Measurements from ENCODE around the gene IFNA13.

GRCh38 chr9:21322911-21323461, 44.9 kb downstream of the IFNA13 start:
- TF ChIP-seq CTCF (tag by site-specific recombination; IDR thresholded peaks at IDR 0.05) (no peak), ZNF391 (tag by site-specific recombination; IDR thresholded peaks at IDR 0.05; ENCODE audit: borderline replicate concordance, low read depth) (no peak), ZNF548 (tag by site-specific recombination; IDR thresholded peaks at IDR 0.05) (no peak), TCF7L2 (IDR thresholded peaks at IDR 0.05; ENCODE audit: borderline replicate concordance, low read depth, low read length) (no peak), SP3 (tag by site-specific recombination; IDR thresholded peaks at IDR 0.05) (no peak), ZBTB21 (tag by site-specific recombination; IDR thresholded peaks at IDR 0.05) (no peak)
